ENCODE data around the gene HOXC12.

The HOXC12 gene, protein sequence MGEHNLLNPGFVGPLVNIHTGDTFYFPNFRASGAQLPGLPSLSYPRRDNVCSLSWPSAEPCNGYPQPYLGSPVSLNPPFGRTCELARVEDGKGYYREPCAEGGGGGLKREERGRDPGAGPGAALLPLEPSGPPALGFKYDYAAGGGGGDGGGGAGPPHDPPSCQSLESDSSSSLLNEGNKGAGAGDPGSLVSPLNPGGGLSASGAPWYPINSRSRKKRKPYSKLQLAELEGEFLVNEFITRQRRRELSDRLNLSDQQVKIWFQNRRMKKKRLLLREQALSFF

GRCh38 chr12:53954694-53955035 lies at the start of gene HOXC12:
Gene HOXC12, plus strand, starts transcription at chr12:53954903. Its CDS starts 27 bp downstream, at chr12:53954930.
- DNase-seq = no peak

GRCh38 chr12:53907103-53907502 lies 47.6 kb upstream of the HOXC12 start:
- no peak for DNase-seq

DNA sequence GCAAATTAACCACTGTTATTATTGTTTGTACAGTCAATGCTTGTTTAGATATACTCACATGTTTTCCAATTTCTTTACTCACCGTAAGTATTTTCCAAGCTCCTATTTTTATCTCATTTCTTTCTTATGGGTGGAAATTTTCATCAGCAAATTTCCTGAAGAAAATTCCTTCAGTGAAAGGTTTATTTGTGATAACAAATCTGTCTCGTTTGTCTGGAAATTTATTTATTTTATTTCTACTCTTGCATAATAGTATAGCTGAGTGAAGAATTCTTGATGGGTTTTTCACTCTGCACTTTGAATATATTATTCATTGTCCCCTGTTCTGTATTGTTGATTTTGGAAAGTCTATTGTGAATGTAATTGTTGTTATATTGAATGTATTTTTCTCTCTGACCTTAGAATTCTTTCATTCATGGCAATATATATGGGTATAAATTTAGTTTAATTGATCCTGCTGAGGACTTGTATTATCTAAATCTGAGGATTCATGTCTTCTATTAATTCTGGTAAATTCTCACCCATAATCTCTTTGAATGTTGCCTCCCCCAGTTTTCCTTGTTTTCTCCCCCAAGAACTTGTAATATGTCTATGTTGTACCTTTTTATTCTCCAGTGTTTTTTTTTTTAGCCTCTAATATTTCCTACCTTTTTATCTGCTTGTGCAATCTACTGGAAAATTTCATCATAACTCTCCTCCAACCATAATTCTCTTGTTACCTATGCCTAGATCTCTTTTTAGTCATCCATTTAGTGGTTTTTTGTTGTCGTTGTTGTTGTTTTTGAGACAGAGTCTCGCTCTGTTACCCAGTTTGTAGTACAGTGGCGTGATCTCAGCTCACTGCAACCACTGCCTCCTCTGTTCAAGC lies 37.7 kb upstream of the HOXC12 start:
- no peak for DNase-seq

DNA sequence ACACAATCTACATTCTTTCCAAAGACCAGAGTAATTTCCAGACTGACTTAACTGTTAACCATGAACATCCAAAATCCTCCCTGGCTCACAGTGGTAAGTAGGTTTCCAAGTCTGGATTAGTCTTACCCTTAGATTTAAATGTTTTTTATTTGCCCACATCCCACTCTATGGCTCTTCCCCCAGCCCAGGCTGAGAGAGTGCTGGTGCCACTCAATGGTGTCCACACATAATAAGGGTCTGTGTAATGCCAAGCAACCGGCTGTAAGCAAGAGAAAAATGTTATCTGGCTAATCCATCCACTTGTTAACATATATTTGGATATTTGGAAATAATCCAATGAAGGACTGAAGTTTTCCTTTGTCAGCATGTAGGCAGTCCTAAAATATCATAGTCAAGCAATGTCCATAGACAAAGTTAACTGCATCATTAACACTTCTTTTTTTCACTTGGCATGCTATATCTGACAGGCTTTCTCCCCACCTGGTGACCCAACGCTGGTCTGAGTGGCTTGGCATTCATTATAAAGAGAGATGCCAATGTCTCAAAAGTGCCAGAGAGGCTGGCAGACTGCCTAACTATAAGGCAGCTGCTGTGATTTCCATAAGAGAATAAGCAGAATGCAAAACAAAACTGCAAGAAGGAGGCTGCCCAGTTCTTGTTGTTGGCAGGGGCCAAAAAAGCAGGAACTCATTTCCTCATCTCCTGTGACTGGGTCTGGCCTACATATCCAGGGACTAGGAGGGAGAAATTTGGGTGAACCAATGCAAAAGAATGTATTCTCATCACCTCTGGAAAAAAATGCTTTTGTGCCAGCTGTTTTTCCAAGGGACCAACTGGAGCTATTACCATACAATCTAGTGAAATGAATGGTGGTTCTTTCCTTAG lies 29.9 kb upstream of the HOXC12 start:
- DNase-seq = no peak

DNA sequence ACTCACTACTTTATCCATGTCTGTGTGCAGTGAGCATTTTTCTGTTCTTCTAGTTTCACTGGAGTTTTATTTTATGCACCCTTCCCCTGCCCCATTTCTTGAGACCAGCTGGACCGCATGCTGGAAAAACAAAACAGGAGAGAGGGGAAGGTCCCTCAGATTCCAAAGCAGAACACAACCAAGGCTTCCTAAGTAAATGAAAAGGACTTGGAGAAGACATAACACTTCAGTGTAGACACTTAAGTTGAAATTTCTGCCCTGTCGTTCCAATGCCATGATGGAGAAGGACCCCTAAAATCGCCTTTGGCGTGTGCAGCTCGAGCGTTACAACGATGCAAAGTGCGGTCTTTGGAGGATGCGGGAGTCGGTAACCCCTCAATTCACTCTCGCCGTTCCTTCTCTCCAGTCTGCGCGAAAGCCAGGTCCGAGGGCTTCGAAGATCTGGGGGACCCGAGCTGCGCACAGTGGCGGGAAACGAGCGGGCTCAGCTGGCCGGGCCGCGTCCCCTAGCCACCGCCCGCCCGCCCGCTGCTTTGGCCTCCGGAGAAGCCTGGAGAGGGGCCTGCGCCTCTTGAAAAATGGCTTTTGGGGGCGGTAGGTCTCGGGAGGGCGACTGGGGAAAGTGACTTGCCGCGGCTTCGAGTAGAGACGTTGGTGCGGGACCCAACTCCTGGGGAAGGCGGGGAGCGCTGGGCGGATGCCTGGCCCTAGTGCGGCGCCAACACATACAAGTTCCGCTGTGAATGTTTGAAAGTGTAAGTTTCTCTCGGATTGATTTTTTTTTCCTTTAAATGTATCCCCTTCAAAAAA lies 27.3 kb upstream of the HOXC12 start:
- DNase-seq = no peak

DNA sequence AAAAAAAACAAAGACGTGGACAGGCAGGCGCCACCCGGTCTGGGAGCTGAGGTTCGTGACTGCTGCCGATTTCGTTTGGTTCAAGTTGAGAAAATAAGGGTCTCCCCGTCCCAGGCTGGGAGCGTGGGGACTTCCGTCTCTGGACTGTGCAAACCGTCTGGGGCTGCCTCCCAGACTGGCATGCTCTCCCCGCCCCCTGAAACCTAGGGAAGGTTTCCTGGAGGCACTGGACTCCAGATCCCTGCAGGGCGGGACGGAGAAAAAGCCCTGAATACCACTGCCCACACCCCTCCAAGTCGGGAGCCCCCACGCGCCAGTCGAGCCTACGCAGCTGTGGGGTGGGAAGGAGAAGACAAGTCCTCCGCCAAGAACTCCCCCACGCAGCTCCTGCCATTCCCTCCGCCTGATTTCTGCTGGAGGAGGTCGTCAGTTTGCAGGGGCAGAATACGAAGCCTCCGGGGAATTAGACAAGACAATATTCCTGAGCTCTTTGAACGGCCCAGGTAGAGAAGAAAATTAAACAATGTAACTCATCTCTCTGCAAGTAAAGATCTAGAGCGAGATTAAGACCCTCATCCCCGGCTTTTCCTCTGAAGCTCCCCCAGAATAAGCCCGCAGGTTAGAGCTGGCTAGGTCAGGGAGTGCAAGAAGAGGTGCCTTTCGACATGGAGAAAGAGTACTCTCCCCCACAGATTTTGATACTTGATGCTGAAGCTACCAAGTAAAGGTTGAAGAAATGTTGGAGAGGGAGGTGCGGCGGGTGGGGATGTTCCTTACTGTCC lies 26.5 kb upstream of the HOXC12 start:
- DNase-seq = no peak

- no peak for DNase-seq
These were observed 25.2 kb upstream of the HOXC12 start for GRCh38 chr12:53929527-53929926.

DNA sequence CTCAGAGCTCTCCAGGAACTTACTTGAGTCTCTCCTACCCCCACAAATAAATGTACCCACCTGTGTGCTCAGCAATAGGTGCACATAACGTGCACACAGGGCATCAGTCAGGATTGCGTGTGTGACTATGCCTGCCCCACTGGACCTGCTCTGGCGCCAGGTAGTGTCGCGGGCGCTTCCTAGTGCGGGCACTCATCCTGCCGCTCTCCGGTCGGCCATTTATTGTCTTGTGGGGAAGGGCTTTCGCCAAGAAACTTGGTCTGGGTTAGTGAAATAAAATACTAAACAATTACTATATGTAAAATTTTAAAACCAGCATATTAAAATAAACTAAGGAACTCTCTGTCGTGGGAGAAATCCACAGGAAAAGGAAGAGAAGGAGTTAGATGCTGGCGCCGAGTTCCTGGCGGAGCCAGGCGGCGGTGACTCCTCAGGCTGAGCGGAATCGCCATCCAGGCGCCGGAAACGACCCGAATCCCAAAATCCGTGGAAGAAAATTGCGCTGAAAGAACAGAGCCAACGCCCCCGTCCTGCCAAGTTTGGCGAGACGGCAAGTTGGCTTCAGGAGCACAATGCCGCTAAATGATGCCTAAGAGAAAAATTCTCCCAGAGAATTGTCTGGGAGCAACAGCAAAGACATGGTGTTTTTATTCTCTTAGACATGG lies 24.0 kb upstream of the HOXC12 start:
- no peak for DNase-seq

- DNase-seq = no peak
These were observed 22.7 kb upstream of the HOXC12 start for GRCh38 chr12:53931844-53932581.

- no peak for DNase-seq
These were observed 21.8 kb upstream of the HOXC12 start for GRCh38 chr12:53932915-53933314.

DNA sequence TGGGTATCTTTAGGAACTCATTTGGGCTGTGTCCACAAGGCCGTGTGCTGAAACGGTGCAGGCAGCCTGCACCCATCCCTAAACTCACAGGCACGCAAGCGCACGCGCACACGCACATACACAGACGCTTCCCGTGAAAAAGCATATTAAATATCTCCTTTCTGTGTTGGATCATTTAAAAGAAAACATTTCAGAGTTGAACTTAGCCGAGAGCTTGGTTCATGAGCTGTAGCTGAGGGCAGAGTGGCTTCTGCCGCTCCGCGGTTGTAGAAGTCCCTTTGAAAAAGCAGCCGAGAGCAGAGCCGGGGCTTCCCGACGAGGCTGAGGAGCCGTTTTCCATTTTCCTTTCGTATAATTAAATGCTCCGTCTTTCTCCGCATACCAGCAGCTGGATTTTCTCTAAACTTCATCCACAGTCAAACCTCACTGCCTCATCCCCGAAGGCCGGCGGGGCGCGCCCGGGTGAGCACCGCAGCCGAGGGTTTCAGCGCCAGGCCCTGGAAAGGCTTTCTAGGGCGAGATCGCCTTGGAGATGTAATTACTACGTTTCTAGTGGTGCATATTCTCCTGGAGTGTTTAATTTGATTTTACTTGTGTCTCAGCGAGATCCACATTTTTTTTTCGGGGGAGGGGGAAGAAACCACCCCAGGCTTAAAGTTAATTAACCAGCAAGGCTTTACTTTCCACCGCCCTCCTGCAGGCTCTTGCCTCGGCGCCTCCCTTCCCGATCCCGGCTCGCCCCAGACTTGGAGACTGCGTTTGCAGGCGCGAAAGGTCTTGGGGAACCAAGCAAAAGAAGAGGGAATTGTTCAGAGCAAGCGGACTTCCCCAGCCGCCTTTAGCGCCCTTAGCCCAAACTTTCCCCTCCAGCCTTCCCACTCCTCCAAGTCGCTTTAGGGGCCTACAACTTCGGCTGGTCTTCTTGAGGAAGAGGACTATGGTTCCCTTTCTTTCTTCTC lies 19.0 kb upstream of the HOXC12 start:
- DNase-seq = no peak

- no peak for DNase-seq
These were observed 17.6 kb upstream of the HOXC12 start for GRCh38 chr12:53937099-53937498.

- DNase-seq = no peak
These were observed 16.9 kb upstream of the HOXC12 start for GRCh38 chr12:53937596-53938325.

GRCh38 chr12:53938326-53939140 lies 16.2 kb upstream of the HOXC12 start, which contains the start of gene HOXC13:
Gene HOXC13, plus strand, starts transcription at chr12:53938831. Its CDS starts 76 bp downstream, at chr12:53938907.
- DNase-seq = no peak

- DNase-seq = no peak
These were observed 15.3 kb upstream of the HOXC12 start for GRCh38 chr12:53939141-53940108.

- DNase-seq = no peak
These were observed 14.2 kb upstream of the HOXC12 start for GRCh38 chr12:53940443-53941014.
